Hematopoietic multipotent progenitor cell treated with erythropoietin and hydrocortisone succinate and interleukin-3 and kit ligand, for 15 days (in vitro differentiated cells): ENCODE results near the gene RAB3B.
"Not testable (repeated sequence)": the region's sequence is repeated elsewhere in the genome, so short reads cannot be mapped to it uniquely, and the experiment has no call there.

ENCODE experiments used
- DNase-seq: peaks from one replicate; pipeline ENCODE4 v3.0.0-alpha.2; 2015; ENCODE audit warnings: low spot score

RAB3B gene, protein sequence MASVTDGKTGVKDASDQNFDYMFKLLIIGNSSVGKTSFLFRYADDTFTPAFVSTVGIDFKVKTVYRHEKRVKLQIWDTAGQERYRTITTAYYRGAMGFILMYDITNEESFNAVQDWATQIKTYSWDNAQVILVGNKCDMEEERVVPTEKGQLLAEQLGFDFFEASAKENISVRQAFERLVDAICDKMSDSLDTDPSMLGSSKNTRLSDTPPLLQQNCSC

GRCh38 chr1:51990478-51990965, at the start of gene RAB3B:
RAB3B (minus strand) TSS chr1:51990700; CDS start chr1:51977117, 13,583 bp downstream.
- peak; percentile 41 for DNase-seq

GRCh38 chr1:52037909-52038308, 47.4 kb upstream of the RAB3B start:
- no peak for DNase-seq

DNA sequence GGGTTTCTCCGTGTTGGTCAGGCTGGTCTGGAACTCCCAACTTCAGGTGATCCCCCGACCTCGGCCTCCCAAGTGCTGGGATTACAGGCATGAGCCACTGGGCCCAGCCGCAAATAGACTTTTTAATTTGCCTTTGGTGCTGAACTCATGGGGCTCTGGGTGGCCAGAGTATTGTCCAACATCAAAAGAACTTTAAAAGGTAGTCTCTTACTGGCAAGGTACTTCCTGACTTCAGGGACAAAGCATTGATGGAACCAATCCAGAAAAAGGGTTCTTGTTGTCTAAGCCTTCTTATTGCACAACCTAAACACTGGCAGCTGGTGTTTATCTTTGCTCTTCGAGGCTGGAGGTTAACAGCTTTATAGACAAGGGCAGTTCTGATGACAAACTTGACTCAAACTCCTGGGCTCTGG, 46.9 kb upstream of the RAB3B start:
- DNase-seq: no peak

- no peak for DNase-seq
Measured at GRCh38 chr1:52034050-52034384, 43.5 kb upstream of the RAB3B start.

- peak; percentile 87 for DNase-seq
Measured at GRCh38 chr1:52033190-52034049, 42.9 kb upstream of the RAB3B start, which contains the start of gene KTI12. KTI12 (minus strand) TSS chr1:52033810; CDS start chr1:52033761, 49 bp downstream.

DNA sequence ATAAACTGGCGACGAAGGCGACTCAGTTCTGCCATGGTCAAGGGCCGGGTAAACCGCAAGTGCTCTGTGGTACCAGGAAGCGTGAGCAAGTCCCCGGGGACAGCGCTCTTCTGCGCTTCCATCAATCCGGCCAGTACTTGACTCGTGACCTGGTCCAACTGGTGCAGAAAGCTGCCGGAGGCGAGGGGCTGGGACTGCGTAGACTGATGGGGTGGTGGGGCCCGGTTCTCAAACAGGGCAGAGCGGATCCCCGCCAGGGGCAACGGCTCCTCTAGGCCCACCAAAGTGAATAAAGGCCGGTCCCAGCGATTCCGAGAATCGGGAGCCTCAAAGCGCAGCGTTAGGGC, 42.3 kb upstream of the RAB3B start:
- no peak for DNase-seq

DNA sequence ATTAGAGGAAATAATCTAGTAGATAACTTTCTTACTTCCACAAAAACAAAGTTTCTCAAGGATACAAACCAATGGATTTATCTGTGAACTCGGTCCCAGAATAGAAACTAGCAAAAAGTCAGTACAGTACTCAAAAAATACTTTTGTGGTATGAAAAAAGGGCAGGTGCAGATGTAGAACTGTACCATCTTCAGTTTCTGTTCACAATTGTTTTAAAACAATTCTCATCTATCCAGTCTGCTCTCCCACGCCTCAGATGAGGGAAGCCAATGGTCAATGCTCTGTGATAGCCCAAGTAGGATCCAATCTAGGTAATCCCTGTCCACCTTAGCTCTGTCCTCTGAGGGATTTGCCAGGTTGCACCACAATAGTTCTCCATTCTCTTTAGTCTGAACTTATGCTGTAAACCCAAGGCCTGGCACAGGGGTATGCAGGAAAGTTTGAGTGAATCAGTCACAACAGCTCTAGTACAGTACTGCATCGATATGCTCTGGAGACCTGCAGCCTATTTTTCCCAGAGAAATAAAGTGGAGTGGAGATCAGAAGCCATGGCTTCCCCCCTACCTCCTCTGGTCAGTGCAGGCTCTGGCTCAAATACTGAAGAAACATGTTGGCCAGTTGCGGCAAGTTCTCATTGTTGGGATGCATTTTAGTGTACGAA, 41.8 kb upstream of the RAB3B start:
- DNase-seq: no peak

GRCh38 chr1:52028839-52029238, 38.3 kb upstream of the RAB3B start:
- not testable (repeated sequence) for DNase-seq

DNA sequence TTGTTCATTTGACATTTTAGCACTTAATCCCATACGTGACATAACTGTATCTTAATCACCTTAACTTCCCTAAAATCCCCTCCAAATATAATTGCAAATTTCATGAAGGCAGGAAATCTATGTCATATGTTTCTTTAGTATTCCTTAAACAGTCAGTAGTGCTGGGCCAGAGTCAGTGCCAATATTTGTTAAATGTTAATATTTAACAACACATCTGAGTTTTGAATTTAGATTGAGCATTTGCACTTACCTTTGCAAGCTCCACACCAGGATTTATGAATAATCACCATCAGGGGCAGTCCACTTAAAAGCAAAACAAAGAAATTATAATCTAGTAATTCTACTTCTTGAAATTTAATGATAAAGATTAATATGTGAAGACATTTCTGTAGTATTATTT, 37.8 kb upstream of the RAB3B start:
- no peak for DNase-seq

DNA sequence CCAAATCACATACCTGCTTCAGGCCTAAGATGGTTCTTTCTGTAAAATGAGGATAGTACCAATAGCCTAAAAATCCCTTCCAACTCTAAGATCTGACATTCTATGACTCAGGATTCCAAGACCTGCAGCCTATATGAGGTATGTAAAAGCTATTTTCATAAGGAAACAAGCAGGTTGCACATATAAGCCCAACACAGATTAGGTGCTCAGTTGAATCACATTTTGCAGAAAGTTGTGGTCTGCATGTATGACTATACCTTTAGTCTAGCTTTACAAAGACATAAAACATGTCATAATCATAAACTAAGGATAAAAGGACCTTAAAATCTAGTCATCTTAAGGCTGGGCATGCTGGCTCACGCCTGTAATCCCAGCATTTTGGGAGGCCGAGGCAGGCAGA, 35.8 kb upstream of the RAB3B start:
- DNase-seq: no peak

DNA sequence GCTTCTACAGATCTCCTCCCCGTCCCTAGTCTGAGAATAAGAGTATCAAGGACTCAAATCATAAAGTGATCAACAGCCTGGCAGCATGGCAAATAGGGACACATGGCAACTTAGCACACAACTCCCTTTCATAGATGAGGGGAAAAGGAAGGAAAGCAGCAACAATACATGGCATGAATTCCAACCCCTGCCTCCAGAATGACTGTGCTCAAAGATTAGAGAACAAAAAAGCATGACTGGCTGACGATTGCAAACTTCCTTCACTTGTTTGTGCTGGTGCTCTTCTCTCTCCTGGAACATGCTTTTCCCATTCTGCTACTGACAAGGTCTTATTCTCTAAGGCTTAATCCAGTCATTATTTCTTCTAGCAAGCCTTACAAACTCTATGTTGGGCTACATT, 31.6 kb upstream of the RAB3B start:
- no peak for DNase-seq

GRCh38 chr1:52008071-52008809, 17.7 kb upstream of the RAB3B start:
- no peak for DNase-seq

DNA sequence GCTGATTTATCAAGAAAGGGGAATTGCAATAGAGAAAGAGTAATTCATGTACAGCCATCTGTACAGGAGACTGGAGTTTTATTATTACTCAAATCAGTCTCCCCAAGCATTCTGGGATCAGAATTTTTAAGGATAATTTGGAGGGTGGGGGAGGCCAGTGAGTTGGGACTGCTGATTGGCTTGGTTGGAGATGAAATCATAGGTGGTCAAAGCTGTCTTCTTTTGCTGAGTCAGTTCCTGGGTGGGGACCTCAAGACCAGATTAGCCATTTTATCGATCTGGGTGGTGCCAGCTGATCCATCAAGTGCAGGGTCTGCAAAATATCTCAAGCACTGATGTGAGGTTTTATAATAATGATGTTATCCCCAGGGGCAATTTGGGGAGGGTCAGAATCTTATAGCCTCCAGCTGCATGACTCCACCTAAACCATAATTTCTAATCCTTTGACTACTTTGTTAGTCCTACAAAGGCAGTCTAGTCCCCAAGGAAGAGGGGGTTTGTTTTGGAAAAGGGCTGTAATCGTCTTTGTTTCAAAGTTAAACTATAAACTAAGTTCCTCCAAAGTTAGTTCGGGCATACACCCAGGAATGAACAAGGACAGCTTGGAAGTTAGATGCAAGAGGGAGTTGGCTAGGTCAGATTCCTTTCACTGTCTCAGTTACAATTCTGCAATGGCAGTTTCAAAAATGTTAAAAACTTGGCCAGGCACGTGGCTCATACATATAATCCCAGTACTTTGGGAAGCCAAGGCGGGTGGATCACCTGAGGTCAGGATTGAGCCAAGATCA, 16.9 kb upstream of the RAB3B start:
- DNase-seq: no peak

GRCh38 chr1:52006081-52006553, 15.6 kb upstream of the RAB3B start:
- not testable (repeated sequence) for DNase-seq

- not testable (repeated sequence) for DNase-seq
Measured at GRCh38 chr1:52005548-52005947, 15.0 kb upstream of the RAB3B start.

DNA sequence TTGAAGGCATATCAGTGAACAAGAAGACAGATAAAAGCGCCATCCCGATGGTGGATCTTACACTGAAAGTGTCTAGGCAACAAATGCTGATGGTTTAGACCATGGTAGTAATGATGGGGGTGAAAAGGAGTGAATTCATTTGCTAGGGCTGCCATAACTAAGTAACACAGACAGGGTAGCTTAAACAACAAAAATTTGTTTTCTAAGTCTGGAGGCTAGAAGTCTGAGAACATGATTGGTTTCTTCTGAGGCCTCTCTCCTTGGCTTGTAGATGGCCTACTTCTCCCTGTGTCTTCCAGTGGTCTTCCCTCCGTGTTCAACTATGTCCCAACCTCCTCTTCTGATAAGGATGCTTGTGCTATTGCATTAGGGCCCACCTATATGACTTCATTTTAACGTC, 13.4 kb upstream of the RAB3B start:
- DNase-seq: no peak

GRCh38 chr1:52002038-52002917, 11.8 kb upstream of the RAB3B start:
- DNase-seq: peak; percentile 76

DNA sequence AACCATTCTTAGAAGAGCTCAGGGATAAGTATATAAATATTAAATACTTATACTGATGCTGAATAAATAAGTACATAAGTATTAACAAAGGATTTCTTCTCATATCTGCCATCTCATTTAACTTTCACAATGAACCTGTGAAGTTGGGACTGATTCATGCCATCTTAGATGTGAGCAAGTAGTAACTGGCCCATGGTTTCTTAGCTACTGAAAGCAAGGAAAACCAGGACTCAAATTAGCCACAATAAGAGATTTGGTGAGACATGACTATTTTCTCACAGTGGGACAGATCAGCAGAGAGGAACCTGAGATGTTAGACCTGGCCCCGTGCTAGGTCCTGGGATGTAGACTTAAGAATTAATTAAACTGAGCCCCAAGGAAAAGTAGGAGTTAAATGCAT, 8.2 kb upstream of the RAB3B start:
- DNase-seq: no peak

GRCh38 chr1:51997974-51998382, 7.5 kb upstream of the RAB3B start:
- no peak for DNase-seq
